ENCODE results near the gene ZNRF2. TPM values are rescaled to one million over a fixed set of nuclear protein-coding genes. Genes with fewer than 3 reads are reported as not detected.

Gene ZNRF2
- total and polyA plus RNA-seq, 2 donors (not counting 3 experiments of a cell fraction or from before 2014, with no cell fraction given) = 1.4 to 5.9 TPM

DNA sequence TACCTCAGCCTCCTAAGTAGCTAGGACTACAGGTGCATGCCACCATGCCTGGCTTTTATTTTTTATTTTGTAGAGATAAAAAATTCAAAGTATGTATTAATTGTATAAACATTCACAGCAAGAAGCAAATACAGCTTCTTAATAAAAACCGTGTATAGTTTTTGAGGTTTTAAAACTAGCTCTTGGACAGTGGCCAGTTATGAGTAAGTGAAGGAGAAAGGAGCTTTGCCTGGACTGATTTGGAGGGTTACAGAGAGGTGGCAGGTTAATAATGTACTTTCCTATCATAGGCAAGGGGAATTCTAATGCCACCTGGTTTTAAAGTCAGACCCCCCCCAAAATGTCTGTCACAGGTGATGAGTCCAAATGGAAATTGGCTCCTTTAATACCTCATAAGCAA, 43.4 kb downstream of the ZNRF2 start:
- FAIRE-seq = peak; percentile 21
- BruUV-seq (replicated peaks) = no TSS peak

More for the DNA sequence above, 43.4 kb downstream of the ZNRF2 start:
- H3K79me2 ChIP-seq (ENCODE audit: control insufficient read depth, insufficient read depth, low read length) = no peaks in the 10 kb centered on the region
- H3K4me3 ChIP-seq (replicated peaks in 1 of 3; ENCODE audit: insufficient read depth in 1 of 3, low read depth in 1 of 3, low read length in 3 of 3) = no peak overlapping the region
- ChIA-PET CTCF (interaction anchor here (1.2 to 1.6 kb wide), 3 partner anchors 15 to 43 kb away, joined by 3 to 4 read pairs (median 4); no protein-coding TSS in a partner anchor), POLR2A (no interaction called here)
- no peaks in the 10 kb centered on the region for H4K20me1 ChIP-seq (replicated peaks; ENCODE audit: control insufficient read depth, extremely low read depth, insufficient read depth, low read length)
- intact Hi-C loops (cut with micrococcal nuclease) = no loop called here
- dilution Hi-C loops (cut with MboI; ENCODE audit: extremely low pct_ligation_motif_present, low sequenced_read_pairs) = no loop called here
- DNase-seq (ENCODE audit: low read depth, low spot score) = no peak
- no peak overlapping the region for H2AFZ ChIP-seq (ENCODE audit: low read depth, low read length)
- no peak overlapping the region for H3K27ac ChIP-seq (ENCODE audit: insufficient read depth, low read depth, low read length)
- H3K9ac ChIP-seq (replicated peaks; ENCODE audit: extremely low read depth, insufficient read depth, low read length) = no peak overlapping the region
- no peaks in the 10 kb centered on the region for H3K9me1 ChIP-seq (replicated peaks; ENCODE audit: control insufficient read depth, extremely low read depth, insufficient read depth, low read length)
- H3K4me1 ChIP-seq (ENCODE audit: control insufficient read depth, extremely low read depth, insufficient read depth, low read length) = no peaks in the 10 kb centered on the region
- no peaks in the 10 kb centered on the region for H3K36me3 ChIP-seq (ENCODE audit: control insufficient read depth in 2 of 2, extremely low read depth in 1 of 2, insufficient read depth in 2 of 2, low read length in 2 of 2)
- no peaks in the 10 kb centered on the region for H3K27me3 ChIP-seq (ENCODE audit: control insufficient read depth in 2 of 2, insufficient read depth in 2 of 2, low read length in 2 of 2)
- H3K9me3 ChIP-seq (replicated peaks; ENCODE audit: control insufficient read depth, insufficient read depth, low read length) = no peaks in the 10 kb centered on the region
- no peak overlapping the region for H3K4me2 ChIP-seq (ENCODE audit: insufficient read depth, low read length)
- TF ChIP-seq, protein P1, sequence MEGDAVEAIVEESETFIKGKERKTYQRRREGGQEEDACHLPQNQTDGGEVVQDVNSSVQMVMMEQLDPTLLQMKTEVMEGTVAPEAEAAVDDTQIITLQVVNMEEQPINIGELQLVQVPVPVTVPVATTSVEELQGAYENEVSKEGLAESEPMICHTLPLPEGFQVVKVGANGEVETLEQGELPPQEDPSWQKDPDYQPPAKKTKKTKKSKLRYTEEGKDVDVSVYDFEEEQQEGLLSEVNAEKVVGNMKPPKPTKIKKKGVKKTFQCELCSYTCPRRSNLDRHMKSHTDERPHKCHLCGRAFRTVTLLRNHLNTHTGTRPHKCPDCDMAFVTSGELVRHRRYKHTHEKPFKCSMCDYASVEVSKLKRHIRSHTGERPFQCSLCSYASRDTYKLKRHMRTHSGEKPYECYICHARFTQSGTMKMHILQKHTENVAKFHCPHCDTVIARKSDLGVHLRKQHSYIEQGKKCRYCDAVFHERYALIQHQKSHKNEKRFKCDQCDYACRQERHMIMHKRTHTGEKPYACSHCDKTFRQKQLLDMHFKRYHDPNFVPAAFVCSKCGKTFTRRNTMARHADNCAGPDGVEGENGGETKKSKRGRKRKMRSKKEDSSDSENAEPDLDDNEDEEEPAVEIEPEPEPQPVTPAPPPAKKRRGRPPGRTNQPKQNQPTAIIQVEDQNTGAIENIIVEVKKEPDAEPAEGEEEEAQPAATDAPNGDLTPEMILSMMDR (IDR thresholded peaks at IDR 0.05; ENCODE audit: extremely low read depth in 1 of 2, insufficient read depth in 1 of 2, low read depth in 1 of 2, low read length in 2 of 2) = no peak
- TF ChIP-seq FOS (IDR thresholded peaks at IDR 0.05; ENCODE audit: borderline replicate concordance, insufficient read depth, low read length) (no peak), POLR2AphosphoS5 (IDR thresholded peaks at IDR 0.05; ENCODE audit: insufficient read depth, low read depth, low read length) (no peak), POLR2A (IDR thresholded peaks at IDR 0.05; ENCODE audit: low read depth, low read length) (no peak), JUN (IDR thresholded peaks at IDR 0.05; ENCODE audit: borderline replicate concordance, insufficient read depth, insufficient read length, low read depth) (no peak), MYC (IDR thresholded peaks at IDR 0.05; ENCODE audit: low read depth, low read length) (no peak), EZH2 (IDR thresholded peaks at IDR 0.05; ENCODE audit: borderline replicate concordance, low read depth, low read length, severe bottlenecking) (no peak), GATA2 (IDR thresholded peaks at IDR 0.05; ENCODE audit: insufficient read depth, insufficient read length, low read depth, low read length) (no peak)
- TF ChIP-seq, protein P2, sequence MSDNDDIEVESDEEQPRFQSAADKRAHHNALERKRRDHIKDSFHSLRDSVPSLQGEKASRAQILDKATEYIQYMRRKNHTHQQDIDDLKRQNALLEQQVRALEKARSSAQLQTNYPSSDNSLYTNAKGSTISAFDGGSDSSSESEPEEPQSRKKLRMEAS (IDR thresholded peaks at IDR 0.05; ENCODE audit: insufficient read depth, insufficient read length) = no peak

Measured in endothelial cell of umbilical vein (primary cell).